ENCODE results near the gene TMEM242.
A peak's percentile ranks its signal among the peaks of the same experiment; 100 is the strongest.
"Not testable (repeated sequence)": the region's sequence is repeated elsewhere in the genome, so short reads cannot be mapped to it uniquely, and the experiment has no call there.

Gene TMEM242

GRCh38 chr6:157323255-157323965, at the start of gene TMEM242:
Gene TMEM242 (minus strand): TSS chr6:157323519. CDS start chr6:157323499, 20 bp downstream.
- DNase-seq (ENCODE audit: low read depth) = peak; percentile 90

GRCh38 chr6:157372501-157373280, 49.4 kb upstream of the TMEM242 start:
- no peak for DNase-seq (ENCODE audit: low read depth)

- no peak for DNase-seq (ENCODE audit: low read depth)
These were observed 47.4 kb upstream of the TMEM242 start for GRCh38 chr6:157370755-157371154.

- no peak for DNase-seq (ENCODE audit: low read depth)
These were observed 45.2 kb upstream of the TMEM242 start for GRCh38 chr6:157368359-157369049.

GRCh38 chr6:157366648-157367047, 43.3 kb upstream of the TMEM242 start:
- no peak for DNase-seq (ENCODE audit: low read depth)

GRCh38 chr6:157364705-157365104, 41.4 kb upstream of the TMEM242 start:
- no peak for DNase-seq (ENCODE audit: low read depth)

- no peak for DNase-seq (ENCODE audit: low read depth)
These were observed 38.6 kb upstream of the TMEM242 start for GRCh38 chr6:157361886-157362285.

- DNase-seq (ENCODE audit: low read depth) = no peak
These were observed 35.0 kb upstream of the TMEM242 start for GRCh38 chr6:157358287-157358686.

GRCh38 chr6:157346373-157346772, 23.1 kb upstream of the TMEM242 start:
- no peak for DNase-seq (ENCODE audit: low read depth)

- no peak for DNase-seq (ENCODE audit: low read depth)
These were observed 20.4 kb upstream of the TMEM242 start for GRCh38 chr6:157343732-157344131.

- no peak for DNase-seq (ENCODE audit: low read depth)
These were observed 16.1 kb upstream of the TMEM242 start for GRCh38 chr6:157339432-157339831.

- DNase-seq (ENCODE audit: low read depth) = no peak
These were observed 14.4 kb upstream of the TMEM242 start for GRCh38 chr6:157337751-157338150.

- not testable (repeated sequence) for DNase-seq (ENCODE audit: low read depth)
These were observed 14.0 kb upstream of the TMEM242 start for GRCh38 chr6:157337276-157337675.

- no peak for DNase-seq (ENCODE audit: low read depth)
These were observed 12.5 kb upstream of the TMEM242 start for GRCh38 chr6:157335829-157336228.

GRCh38 chr6:157333956-157334355, 10.6 kb upstream of the TMEM242 start:
- DNase-seq (ENCODE audit: low read depth) = no peak

GRCh38 chr6:157333537-157333936, 10.2 kb upstream of the TMEM242 start:
- DNase-seq (ENCODE audit: low read depth) = no peak

GRCh38 chr6:157332813-157333212, 9.5 kb upstream of the TMEM242 start:
- no peak for DNase-seq (ENCODE audit: low read depth)

- DNase-seq (ENCODE audit: low read depth) = no peak
These were observed 7.5 kb upstream of the TMEM242 start for GRCh38 chr6:157330831-157331230.

GRCh38 chr6:157329829-157330228, 6.5 kb upstream of the TMEM242 start:
- DNase-seq (ENCODE audit: low read depth) = no peak

- DNase-seq (ENCODE audit: low read depth) = no peak
These were observed 4.9 kb upstream of the TMEM242 start for GRCh38 chr6:157328108-157328692.

- no peak for DNase-seq (ENCODE audit: low read depth)
These were observed 3.7 kb upstream of the TMEM242 start for GRCh38 chr6:157326979-157327378.

- no peak for DNase-seq (ENCODE audit: low read depth)
These were observed 1.9 kb upstream of the TMEM242 start for GRCh38 chr6:157325069-157325805.
